Activated CD4-positive, alpha-beta T cell treated with anti-CD3 and anti-CD28 coated beads for 48 hours (primary cell): ENCODE data around the gene ASCC2.
A peak's percentile ranks its signal among the peaks of the same experiment; 100 is the strongest.
"Not testable (repeated sequence)": the region's sequence is repeated elsewhere in the genome, so short reads cannot be mapped to it uniquely, and the experiment has no call there.

ENCODE experiments used
- DNase-seq: peaks from one replicate; pipeline ENCODE4 v3.0.0-alpha.2; 2020

ASCC2 gene, protein sequence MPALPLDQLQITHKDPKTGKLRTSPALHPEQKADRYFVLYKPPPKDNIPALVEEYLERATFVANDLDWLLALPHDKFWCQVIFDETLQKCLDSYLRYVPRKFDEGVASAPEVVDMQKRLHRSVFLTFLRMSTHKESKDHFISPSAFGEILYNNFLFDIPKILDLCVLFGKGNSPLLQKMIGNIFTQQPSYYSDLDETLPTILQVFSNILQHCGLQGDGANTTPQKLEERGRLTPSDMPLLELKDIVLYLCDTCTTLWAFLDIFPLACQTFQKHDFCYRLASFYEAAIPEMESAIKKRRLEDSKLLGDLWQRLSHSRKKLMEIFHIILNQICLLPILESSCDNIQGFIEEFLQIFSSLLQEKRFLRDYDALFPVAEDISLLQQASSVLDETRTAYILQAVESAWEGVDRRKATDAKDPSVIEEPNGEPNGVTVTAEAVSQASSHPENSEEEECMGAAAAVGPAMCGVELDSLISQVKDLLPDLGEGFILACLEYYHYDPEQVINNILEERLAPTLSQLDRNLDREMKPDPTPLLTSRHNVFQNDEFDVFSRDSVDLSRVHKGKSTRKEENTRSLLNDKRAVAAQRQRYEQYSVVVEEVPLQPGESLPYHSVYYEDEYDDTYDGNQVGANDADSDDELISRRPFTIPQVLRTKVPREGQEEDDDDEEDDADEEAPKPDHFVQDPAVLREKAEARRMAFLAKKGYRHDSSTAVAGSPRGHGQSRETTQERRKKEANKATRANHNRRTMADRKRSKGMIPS

DNA sequence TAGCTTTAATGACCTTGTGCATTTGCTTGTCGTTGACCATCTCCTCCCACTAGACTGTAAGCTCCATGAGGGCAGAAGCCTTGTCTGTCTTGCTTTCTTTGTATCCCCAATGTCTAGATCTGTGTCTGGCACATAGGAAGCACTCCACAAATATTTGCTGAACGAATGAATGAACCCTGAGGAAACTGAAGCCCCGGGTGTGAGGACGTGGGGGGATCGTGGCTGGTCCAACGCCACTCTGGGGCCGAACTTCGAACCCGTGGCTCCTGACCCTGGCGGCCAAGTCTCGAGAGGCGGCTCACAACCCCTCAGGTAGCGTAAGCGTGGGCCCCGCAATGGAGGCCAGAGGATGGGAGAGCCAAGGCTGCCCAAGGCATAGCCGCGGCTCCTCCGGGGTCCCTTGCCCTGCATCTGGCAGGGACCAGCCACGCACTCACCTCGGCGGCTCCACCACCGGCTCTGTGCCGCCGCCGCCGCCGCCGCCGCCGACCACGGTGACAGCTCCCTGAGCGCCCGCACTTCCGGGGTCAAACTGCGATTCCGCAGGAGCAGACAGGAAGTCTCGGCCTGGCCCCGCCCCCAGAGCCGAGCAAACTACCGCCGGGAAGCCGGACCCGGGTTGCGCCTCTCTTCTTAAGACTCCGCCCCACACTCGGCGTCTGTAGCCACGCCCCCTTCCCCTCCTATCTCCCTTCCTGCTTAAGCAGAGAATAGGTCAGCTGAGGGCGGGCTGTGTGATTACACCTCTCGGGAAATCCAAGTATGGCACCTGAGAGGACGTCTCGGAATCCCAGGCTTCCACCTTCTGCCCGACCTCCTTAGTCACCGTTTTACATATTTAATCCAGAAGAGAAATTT is at the start of gene ASCC2:
TSS of gene ASCC2 (minus strand) at position 534 of the 858 bp plus-strand sequence. CDS start 5,949 bp downstream, outside the sequence.
- peak; percentile 100 for DNase-seq

DNA sequence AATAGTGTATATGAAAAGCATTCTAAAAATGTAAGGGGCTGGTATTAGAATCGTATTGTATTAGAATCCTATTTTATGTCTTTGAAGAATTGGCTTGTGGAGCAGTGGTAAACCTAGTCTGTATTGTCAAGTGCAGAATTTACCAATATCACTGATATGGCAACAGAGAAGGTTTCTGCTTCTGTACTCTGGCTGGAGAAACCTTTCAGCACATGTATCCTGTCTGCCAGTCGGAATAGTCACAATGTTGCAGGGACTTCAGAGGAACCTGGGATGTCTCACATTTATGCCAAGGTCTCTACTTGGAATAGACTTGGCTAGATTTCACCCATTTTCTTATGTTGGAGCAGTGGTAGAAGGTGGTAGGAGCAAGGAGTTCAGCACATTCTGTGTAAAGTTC is 49.3 kb upstream of the ASCC2 start:
- DNase-seq = no peak

DNA sequence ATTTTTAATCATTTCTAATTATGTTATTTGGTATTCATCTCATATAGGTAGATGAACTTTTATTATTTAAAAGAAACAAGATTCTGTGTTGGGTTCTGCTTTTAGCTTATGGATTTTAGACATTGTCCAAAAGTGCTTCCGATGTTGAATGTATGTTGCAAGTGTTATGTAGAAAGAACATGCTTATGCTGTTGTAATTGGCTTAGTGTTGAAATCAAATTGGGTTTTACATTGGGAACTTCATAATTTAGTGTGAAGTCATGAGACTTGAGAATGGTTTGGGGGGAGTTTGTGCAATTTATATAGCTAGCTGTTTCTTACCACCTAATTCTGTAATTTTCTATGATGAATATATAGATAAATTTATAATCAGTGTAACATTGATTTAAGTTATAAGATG is 48.5 kb upstream of the ASCC2 start:
- DNase-seq = no peak

DNA sequence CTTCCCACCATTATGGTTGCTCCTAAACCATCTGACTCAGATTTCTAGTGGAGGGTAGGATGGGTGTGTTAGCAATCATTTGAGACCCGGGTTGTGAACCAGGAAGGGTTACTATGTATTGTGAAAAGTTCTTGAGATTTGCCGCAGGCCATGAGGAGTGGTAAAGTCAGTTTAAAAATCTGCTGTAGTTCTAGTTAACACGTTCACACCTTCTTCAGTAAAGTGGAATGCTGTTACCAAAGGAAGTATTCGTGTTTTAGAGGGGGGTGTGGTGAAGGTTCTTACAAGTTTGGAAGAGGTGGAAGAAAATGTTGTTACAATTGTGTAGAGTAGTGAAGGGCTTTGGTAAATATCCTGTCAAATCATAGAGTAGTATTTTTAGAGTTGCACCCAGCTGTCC is 47.5 kb upstream of the ASCC2 start:
- no peak for DNase-seq

DNA sequence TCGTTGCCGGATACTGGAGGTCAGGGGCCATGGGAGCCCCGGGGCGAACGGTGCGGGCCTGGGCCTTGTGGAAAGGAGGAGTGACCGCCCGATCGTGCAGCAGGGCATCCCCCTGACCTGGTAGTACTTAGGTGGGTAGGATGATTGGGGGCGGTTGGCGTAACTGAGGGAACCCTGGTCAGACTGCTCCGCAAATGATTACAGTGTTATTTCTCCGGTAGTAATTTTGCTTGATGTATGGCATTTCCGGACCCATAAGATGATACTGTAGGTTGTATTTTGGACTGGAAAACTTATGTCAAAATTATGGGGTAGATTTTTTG is 45.7 kb upstream of the ASCC2 start:
- DNase-seq = no peak

DNA sequence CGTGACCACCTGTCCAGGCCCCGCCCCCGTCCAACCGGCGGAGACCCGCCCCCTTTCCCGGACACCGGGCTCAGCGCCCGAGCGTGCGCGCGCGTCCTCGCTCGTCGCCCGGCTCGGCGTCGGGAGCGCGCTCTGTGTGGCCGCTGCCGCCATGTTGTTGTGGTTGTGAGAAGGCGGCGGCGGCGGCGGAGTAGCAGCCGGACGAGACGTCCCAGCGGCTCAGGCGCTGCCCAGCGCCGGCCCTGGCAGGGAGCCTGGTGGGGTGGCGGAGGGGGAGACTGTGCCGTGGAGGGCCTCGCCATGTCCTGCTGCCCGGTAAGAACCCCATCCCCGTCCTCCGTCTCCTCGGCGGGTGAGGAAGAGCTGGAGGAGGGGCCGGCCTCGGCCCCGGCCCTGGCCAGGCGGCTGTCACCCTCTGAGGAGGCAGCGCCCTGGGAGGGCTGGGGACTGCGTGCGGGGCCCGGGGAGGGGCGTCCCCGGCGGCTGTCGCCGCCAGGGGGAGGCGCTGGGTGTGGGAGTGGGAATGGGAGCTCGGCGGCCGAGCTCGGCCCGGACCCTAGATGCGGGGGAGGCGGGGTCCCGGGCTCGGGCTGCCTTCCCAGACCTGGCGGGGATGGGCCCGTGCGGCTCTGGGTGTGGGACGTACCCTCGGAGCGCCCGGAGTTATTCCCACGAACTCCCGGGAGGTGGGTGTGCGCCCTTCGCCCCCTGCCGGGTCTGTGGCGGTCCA is 45.1 kb upstream of the ASCC2 start, which contains the start of gene MTMR3:
TSS of gene MTMR3 (plus strand) at position 130 of the 730 bp plus-strand sequence. CDS start 87,886 bp downstream, outside the sequence.
- DNase-seq = peak; percentile 96

DNA sequence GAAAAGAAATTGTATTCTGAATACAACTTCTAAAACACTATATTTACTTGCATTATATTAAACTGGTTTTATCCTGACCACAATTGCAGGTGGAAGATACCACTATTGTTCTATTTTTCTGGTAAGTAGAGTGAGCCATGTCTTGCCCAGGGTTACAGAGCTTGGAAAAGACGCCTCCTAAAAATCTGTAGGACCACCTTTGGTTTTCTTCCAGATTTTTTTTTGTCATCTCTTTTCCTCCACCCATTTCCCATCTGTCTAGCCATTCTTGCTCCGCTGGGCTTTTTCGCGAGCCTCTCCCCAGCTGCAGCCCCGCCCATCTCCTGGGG is 44.6 kb upstream of the ASCC2 start:
- DNase-seq = no peak

DNA sequence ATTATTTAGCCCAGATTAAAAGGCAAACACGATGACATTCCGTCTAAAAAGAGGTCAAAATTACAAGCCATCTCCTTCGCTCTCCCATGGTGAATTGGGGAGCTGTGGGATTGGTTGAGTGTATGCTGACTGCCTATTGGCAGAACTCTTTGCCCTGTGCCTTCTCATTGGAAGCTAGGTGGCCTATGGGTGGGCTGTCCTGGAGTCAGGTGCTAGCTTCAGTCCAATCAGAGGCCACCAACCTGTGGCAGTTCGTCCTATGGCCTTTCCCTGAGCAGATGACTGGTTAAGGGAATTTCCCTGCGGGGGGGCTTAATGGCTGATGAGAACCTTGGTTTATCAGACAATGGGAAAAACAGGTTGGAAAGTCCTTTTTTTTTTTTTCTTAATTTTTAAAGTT is 41.7 kb upstream of the ASCC2 start:
- peak; percentile 41 for DNase-seq

DNA sequence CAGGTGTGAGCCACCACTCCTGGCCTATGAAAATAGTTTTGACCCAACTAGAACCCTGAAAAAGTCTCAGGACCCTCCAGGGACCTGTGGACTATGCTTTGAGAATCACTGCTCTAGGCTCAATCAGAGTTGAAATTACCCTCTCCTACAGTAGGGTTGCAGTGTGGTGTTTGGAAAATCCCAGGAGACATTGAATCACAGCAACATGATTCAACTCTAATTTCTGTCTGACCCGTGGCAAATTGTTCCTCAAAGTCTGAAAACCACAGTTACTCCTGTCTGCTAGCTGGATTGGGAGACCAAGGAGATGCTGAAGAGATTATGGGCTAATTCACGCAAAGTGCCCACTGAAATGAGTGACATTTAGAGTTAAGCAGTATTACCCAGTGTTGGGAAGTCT is 39.5 kb upstream of the ASCC2 start:
- DNase-seq = no peak

DNA sequence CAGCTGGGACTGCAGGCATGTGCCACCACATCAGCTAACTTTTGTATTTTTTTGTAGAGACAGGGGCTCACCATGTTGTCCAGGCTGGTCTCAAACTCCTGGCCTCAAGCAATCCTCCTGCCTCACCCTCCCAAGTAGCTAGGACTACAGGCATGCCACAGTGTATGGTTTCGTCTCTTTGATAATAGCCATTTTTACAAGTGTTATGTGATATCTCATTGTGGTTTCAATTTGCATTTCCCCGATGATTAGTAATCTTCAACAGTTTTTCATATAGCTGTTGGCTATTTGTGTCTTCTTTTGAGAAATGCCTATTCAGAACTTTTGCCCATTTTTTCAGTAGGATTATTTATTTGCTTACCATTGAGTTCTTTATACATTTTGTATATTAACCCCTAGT is 35.9 kb upstream of the ASCC2 start:
- no peak for DNase-seq

DNA sequence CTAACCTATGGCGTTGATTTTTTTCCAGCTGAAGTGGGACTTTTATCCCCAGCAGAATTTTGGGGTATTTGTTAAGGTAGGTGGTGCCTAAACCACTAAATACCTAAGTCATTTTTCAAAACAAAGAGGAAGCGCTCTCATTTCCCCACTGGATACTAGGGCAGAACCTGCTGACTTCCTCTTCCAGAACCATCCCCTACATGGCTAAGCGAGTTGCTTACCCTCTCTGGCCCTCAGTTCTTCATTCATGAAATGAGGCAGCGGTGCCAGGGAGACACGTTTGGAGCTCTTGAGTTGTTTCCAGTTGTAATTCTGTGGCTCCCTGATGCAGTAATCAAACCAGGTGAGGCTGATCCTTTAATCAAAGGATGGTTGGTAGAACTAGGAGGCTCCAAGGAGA is 34.9 kb upstream of the ASCC2 start:
- no peak for DNase-seq

DNA sequence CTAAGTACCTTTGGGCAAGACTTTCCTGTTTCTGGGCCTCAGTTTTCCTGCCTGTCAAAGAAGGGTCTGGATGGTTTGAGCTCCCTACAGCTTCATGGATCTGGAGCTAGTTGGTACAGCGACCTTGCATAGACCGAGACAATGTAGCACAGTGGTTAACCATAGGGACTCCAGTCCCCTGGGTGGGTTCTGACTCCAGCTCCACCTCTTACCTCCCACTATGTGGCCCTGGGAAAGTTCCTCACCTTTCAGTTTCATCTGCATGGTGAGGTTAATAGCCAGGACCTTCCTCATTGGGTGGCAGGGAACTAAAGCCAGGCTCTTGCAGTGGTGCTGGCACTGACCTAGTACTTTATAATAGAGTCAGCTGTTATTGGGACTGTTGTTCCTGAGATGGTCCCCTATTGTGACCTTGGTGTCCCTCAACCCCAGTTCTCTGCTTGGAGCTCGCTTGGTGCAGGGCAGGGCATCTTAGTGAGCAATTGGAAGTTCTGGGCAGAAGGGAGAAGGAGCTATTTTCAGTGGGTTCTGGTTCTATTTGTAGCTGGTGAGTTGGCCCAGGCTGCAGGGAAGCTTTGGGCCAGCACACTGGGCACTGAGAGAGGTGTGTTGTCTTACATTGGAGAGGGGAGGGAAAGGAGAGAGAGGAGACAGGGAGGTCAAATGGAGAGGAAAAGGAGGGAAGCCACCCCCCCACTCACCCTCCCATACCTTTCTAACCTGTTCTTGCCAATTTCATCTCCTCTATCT is 34.2 kb upstream of the ASCC2 start:
- DNase-seq = no peak

DNA sequence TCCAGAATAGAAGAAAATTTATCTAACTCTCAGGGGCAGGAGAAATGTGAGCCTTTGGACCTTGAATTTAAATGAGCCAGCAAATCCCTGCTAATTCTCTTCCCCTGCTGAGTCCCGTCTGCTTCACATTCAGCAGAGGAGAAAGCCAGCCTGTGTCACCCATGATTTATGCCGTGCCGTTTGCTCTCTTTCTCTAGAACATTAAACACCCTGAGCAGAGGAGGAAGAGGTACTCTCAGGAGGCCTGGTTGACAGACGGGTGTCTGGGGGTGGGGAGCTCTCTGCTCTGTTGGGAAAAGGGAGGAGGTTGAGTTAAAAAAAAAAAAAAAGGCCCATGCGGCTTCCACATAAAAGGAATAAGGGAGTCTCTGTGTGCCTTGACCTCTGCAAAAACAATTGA is 33.6 kb upstream of the ASCC2 start:
- no peak for DNase-seq

DNA sequence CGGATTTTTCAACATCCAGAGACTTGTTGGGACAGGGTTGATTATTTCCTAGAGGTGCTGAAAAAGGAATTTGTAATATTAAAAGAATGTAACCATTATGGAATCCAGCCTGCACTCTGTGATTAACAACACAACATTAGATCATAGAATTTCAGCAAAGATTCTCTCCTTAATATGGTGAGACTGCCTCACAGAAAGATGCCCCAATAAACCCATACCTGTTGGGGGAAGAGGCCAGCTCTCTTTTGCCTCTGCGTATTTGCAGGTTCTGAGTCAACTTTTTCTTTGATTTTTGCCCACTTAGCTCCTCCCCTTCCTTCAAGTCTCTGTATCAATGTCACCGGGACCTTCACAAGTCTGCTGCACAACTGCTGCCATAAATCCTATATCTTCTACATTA is 32.5 kb upstream of the ASCC2 start:
- peak; percentile 9 for DNase-seq

DNA sequence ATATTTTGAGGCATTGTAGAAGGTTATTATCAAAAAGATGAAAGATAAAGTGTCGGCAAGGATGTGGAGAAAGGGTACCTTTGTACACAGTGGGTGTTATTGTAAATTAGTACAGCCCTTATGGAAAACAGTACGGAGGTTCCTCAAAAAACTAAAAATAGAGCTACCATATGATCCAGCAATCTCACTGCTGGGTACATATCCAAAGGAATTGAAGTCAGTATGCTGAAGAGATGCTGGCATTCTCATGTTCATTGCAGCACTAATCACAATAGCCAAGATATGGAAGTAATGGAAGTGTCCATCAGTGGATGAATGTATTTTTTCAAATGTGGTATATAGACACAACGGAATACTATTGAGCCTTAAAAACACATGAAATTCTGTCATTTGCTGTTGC is 29.8 kb upstream of the ASCC2 start:
- DNase-seq = no peak

DNA sequence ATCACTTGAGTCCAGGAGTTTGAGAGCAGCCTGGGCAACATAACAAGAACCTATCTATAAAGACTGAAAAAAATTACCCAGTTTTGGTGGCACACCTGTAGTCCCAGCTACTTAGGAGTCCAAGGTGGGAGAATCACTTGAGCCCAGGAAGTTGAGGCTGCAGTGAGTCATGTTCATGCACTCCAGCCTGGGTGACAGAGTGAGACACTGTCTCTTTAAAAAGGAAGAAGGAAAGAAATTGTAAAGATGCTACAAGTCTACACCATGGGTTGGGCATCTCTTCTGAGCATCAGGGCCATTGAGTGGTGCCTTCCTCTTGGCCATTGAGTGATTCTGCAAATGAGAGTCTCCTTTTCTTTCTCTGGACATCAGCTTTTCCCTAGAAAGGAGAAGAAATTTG is 29.2 kb upstream of the ASCC2 start:
- DNase-seq = no peak

DNA sequence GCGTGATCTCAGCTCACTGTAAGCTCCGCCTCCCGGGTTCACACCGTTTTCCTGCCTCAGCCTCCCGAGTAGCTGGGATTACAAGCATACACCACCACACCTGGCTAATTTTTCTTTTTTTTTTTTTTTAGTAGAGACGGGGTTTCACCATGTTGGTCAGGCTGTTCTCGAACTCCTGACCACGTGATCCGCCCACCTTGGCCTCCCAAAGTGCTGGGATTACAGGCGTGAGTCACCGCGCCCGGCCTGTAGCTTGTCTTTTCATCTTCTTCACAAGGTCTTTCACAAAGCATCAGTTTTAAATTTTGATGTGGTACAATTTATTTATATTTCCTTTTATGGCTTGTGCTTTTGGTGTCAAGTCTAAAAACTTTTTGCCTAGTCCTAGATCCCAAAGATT is 27.5 kb upstream of the ASCC2 start:
- peak; percentile 13 for DNase-seq

DNA sequence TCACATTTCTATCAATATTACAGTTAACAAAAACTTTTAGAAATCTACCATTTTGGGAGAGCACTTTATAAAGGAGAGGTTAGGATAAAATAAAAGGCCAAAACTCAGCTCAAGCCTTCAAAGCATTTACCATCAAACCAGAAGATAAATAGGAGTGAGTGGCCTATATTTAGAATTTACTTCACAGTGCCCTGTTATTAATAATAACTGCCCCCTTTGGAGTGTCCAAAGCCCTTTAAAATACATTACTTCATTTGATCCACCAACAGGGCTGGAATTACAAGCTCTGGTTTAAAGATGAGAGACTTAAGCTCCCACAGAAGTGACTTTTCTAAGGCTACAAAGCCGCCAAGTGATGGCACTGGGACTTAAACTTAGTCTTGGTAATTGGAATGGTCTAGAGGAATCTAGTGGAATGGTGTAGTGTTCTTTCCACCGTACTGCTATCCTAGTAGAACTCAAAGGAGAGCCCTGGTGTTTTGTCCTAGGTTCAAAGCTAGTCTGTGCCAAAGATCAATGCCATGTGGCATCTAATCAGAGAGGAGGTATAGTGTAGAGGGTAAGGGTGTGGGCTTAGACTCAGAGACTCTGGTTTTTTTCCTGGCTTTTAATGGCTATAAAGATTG is 23.7 kb upstream of the ASCC2 start:
- no peak for DNase-seq

DNA sequence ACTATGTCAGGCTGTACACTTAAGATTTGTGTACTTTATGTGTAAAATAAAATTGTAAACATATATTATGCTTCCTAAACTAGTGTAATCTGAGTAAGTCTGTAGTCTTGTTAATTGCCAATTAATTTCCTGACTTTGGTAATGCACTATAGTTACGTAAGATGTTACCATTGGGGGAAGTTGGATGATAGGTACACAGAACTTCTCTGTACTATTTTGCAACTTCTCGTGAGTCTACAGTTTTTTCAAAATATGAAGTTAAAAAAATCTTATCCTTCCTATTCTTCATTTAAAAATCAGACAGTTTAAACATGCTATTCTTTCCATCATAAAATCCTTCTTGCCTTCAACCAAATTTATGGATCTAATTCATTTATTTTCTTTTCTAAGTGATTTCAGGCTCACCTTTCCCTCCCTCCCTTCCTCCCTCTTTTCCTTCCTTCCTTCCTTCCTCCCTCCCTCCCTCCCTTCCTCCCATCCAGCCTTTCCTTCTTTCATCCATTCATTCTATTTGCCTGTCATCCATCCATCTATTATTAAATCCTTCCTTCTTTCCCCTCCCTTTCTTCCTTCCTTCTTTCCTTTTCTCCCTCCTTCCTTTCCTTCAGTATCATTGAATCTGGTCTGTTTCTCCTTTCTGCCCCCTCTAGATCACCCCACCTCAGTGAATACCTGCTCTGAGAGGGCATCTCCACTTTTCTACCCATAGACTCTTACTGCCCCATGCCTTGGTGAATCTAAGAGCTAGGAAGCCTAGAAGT is 22.1 kb upstream of the ASCC2 start:
- DNase-seq = no peak

DNA sequence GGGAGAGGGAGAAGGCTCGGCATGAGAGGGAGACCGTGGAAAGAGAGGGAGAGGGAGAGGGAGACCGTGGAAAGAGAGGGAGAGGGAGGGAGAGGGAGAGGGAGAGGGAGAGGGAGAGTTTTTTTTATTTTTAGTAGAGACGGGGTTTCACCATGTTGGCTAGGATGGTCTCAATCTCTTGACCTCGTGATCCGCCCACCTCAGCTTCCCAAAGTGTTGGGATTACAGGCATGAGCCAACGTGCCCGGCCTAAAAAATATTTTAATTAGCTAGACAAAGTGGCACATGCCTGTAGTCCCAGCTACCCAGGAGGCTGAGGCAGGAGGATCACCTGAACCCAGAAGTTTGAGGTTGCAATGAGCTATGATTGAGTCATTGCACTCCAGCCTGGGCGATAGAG is 21.0 kb upstream of the ASCC2 start:
- not testable (repeated sequence) for DNase-seq

DNA sequence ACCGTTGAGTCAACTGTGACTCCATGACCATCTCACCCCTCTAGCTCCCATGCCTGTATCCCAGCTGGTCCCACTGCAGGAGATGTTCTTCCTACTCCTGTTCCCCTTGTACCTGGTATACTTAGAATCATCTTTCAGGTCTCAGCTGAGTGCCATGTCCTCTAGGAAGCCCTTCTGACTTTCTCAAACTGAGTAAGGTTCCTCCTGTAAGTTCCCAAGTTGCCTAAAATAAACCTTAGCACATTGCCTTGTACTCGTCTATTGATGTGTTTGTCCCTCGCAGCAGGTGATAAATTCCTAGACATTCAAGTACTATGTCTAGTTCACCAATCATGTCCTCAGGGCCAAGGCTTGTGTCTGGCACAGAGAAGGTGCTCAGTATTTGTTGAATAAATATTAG is 18.4 kb upstream of the ASCC2 start:
- no peak for DNase-seq
